ENCODE measurements around the gene MACF1.
"Not testable (repeated sequence)": the region's sequence is repeated elsewhere in the genome, so short reads cannot be mapped to it uniquely, and the experiment has no call there.

GRCh38 chr1:39519376-39519775, 314.9 kb downstream of the MACF1 start:
- TF ChIP-seq CTCF (IDR thresholded peaks at IDR 0.05; ENCODE audit: low read depth, low read length, missing input control); TAF1 (conservative IDR thresholded peaks at IDR 0.05); RAD21 (IDR thresholded peaks at IDR 0.05); MAX (IDR thresholded peaks at IDR 0.05); FOXA1 (IDR thresholded peaks at IDR 0.05); REST (IDR thresholded peaks at IDR 0.05); ZBTB33 (IDR thresholded peaks at IDR 0.05); ATF3 (IDR thresholded peaks at IDR 0.05): not testable (repeated sequence)
